GM10248 (cell line): Measurements from ENCODE around the gene SSTR4.
A peak's percentile ranks its signal among the peaks of the same experiment; 100 is the strongest.

ENCODE experiments used
- CTCF ChIA-PET: fragments of 300-600 bp; sonication (Branson Sonifier 250); formaldehyde crosslinking; extraction: SDS; loops from one replicate; lab custom pipeline; 2021; ENCODE audit warnings: antibody characterized with exemption; lab: Yijun Ruan, JAX
- POLR2A ChIA-PET: fragments of 350-650 bp; sonication (Branson Sonifier 250); formaldehyde crosslinking; extraction: SDS; loops from one replicate; lab custom pipeline; 2020; ENCODE audit warnings: antibody characterized with exemption; lab: Yijun Ruan, JAX
- DNase-seq: peaks from one replicate; pipeline ENCODE4 v3.0.0; 2012; ENCODE audit errors: extremely low spot score
- TF ChIP-seq, protein P1 (sequence below): IDR thresholded peaks from 2 replicates; pipeline ENCODE4 v1.5.1; 2012; ENCODE audit warnings: mild to moderate bottlenecking, low read depth; ENCODE audit errors: extremely low read depth, missing control alignments, control extremely low read depth

Gene SSTR4

DNA sequence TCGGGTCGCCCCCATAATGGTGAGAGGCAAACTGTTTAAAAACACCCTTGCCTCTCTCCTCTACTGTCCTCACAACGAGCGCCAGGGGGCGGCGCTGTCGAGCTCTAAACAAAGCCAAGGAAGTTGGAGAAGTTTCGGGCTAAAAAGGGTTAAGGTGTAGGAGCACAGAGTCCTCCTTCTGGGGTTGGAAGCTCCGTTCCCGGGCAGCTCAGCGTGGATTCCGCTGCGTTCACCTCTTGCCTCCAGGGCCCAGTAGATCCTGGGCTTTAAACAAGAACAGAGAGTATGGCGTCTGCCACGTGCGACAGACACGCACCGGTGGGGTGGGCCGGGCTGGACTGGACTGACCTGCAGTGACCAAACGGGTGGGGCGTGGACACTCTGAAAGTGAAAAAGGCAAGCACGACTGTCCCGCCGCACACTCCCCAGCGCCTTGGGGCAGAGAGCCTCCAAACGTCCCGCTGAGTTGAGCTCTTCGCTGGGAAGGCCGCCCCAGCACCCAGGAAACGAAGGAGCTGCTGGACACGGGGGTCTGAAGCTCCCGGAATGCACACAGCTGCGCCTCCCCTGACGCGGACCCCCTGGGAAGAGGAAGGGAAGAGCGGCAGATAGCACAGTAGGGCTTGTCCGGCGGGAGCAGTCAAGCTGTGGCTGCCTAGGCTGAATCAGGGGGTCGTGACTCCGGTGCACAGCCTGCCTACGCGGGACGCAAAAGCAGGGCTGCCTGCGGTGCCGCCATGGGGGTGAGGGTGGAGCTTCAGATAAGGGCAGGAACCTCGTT lies 15.9 kb downstream of the SSTR4 start:
- POLR2A ChIA-PET, result interaction anchor here (0.9 kb wide), 1 partner anchor 8 kb away, joined by 3 read pairs; no protein-coding TSS in a partner anchor
- DNase-seq, result peak; percentile 47
- CTCF ChIA-PET, result interaction anchor here (0.7 to 4.6 kb wide), 42 partner anchors 8 to 556 kb away, joined by 3 to 33 read pairs (median 4); partner anchors contain the start of gene CD93
- TF ChIP-seq, protein P1, sequence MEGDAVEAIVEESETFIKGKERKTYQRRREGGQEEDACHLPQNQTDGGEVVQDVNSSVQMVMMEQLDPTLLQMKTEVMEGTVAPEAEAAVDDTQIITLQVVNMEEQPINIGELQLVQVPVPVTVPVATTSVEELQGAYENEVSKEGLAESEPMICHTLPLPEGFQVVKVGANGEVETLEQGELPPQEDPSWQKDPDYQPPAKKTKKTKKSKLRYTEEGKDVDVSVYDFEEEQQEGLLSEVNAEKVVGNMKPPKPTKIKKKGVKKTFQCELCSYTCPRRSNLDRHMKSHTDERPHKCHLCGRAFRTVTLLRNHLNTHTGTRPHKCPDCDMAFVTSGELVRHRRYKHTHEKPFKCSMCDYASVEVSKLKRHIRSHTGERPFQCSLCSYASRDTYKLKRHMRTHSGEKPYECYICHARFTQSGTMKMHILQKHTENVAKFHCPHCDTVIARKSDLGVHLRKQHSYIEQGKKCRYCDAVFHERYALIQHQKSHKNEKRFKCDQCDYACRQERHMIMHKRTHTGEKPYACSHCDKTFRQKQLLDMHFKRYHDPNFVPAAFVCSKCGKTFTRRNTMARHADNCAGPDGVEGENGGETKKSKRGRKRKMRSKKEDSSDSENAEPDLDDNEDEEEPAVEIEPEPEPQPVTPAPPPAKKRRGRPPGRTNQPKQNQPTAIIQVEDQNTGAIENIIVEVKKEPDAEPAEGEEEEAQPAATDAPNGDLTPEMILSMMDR, result peak; percentile 36

GRCh38 chr20:23052904-23053303 lies 17.8 kb downstream of the SSTR4 start:
- TF ChIP-seq, protein P1, result no peak
- ChIA-PET CTCF (interaction anchor here (1.2 to 3.7 kb wide), 7 partner anchors 10 to 192 kb away, joined by 3 to 33 read pairs (median 5); no protein-coding TSS in a partner anchor), POLR2A (no interaction called here)
- no peak for DNase-seq

DNA sequence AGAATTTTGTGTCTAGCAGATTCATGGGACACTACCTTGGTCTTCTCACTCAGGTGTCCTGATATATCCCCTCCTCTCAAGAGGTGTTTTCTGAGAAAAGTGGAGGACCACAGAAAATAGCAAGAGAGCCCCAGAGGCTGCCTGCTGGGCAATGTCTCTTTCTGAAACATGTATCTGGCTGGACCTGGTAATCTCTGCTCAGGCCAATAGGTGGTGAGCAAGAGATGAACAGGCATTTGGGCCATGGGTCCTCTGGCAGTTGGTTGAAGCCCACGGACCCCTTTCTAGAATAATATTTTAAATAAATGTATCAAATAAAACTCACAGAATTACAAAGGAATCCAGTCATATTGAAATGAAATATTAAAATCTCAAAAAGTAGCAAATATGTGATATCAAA lies 23.1 kb downstream of the SSTR4 start:
- POLR2A ChIA-PET, result no interaction called here
- DNase-seq, result no peak
- TF ChIP-seq, protein P1, result no peak
- CTCF ChIA-PET, result no interaction called here

- ChIA-PET POLR2A (interaction anchor here (1.3 kb wide), 1 partner anchor 8 kb away, joined by 3 read pairs; no protein-coding TSS in a partner anchor), CTCF (interaction anchor here (1.5 to 3.7 kb wide), 2 partner anchors 9 to 177 kb away, joined by 4 to 23 read pairs; partner anchors contain the start of gene THBD)
- TF ChIP-seq, protein P1, result no peak
- no peak for DNase-seq
These were observed 23.9 kb downstream of the SSTR4 start for GRCh38 chr20:23059001-23059400.

- TF ChIP-seq, protein P1, result no peak
- POLR2A ChIA-PET, result interaction anchor here (1.3 kb wide), 1 partner anchor 9 kb away, joined by 3 read pairs; no protein-coding TSS in a partner anchor
- DNase-seq, result no peak
- CTCF ChIA-PET, result interaction anchor here (1.5 to 3.7 kb wide), 4 partner anchors 10 to 186 kb away, joined by 3 to 23 read pairs (median 4); partner anchors contain the start of gene THBD
These were observed 24.7 kb downstream of the SSTR4 start for GRCh38 chr20:23059846-23060245.

GRCh38 chr20:23060629-23061028 lies 25.5 kb downstream of the SSTR4 start:
- TF ChIP-seq, protein P1, result no peak
- POLR2A ChIA-PET, result no interaction called here
- no peak for DNase-seq
- CTCF ChIA-PET, result interaction anchor here (1.5 to 3.7 kb wide), 5 partner anchors 11 to 185 kb away, joined by 3 to 23 read pairs (median 4); partner anchors contain the start of gene THBD
